ENCODE measurements around the gene TRIO. TPM values are rescaled to one million over a fixed set of nuclear protein-coding genes. Genes with fewer than 3 reads are reported as not detected.

TRIO gene
- polyA plus RNA-seq, 1 of the 3 experiments (the other 2 are of a cell fraction) = 229 TPM

GRCh38 chr5:14367364-14367763 is 224.2 kb downstream of the TRIO start:
- no peak for DNase-seq
- WGBS (ENCODE audit: low lambda C conversion rate) = 100% methylated on average over 3 of the region's 3 CpGs
- Histone ChIP-seq H3K9me3 (no peaks in the 10 kb centered on the region), H3K27ac (ENCODE audit: low read depth in 2 of 2, low read length in 1 of 2) (no peak overlapping the region), H2AFZ (ENCODE audit: low read depth) (no peak overlapping the region), H3K27me3 (ENCODE audit: insufficient read depth) (no peaks in the 10 kb centered on the region), H3K4me1 (ENCODE audit: control insufficient read depth in 1 of 2, insufficient read depth in 2 of 2, low read depth in 1 of 2, low read length in 1 of 2) (peaks cover 0 to 11% of the 10 kb centered on the region in 2 experiments; a peak in 2 of 4 replicates), H3K4me2 (no peak overlapping the region), H3K36me3 (replicated peaks in 1 of 2; ENCODE audit: control insufficient read depth in 1 of 2, insufficient read depth in 2 of 2, low read length in 1 of 2) (peaks cover 87 to 94% of the 10 kb centered on the region in 2 experiments), H4K20me1 (ENCODE audit: insufficient read depth) (peaks cover 20% of the 10 kb centered on the region), H3K9ac (no peak overlapping the region), H3K9me2 (no peaks in the 10 kb centered on the region), H3F3A (replicated peaks; ENCODE audit: insufficient read depth) (peaks cover 20% of the 10 kb centered on the region), H3K4me3 (ENCODE audit: low read depth in 2 of 2, low read length in 1 of 2) (no peak overlapping the region), H3K79me2 (ENCODE audit: insufficient read depth) (peaks cover 76% of the 10 kb centered on the region; the same call in 1 of the 2 replicates)
- TF ChIP-seq FOXJ3 (CRISPR knock-in tag; IDR thresholded peaks at IDR 0.05) (no peak), TCF12 (IDR thresholded peaks at IDR 0.05) (no peak), GABPA (IDR thresholded peaks at IDR 0.05; ENCODE audit: low read depth) (no peak)
- ChIA-PET CTCF (interaction anchor here (0.9 to 8.6 kb wide), 4 partner anchors 50 to 290 kb away, joined by 3 to 68 read pairs (median 4); no protein-coding TSS in a partner anchor), POLR2A (no interaction called here)

- H3F3A ChIP-seq (replicated peaks; ENCODE audit: insufficient read depth) = peaks cover 11% of the 10 kb centered on the region
- peaks cover 92 to 94% of the 10 kb centered on the region in 2 experiments for H3K36me3 ChIP-seq (replicated peaks in 1 of 2; ENCODE audit: control insufficient read depth in 1 of 2, insufficient read depth in 2 of 2, low read length in 1 of 2)
- H3K27me3 ChIP-seq (ENCODE audit: insufficient read depth) = no peaks in the 10 kb centered on the region
- ChIA-PET POLR2A (no interaction called here), CTCF (interaction anchor here (1.9 to 8.6 kb wide), 2 partner anchors 18 to 279 kb away, joined by 7 to 68 read pairs; no protein-coding TSS in a partner anchor)
- H3K9ac ChIP-seq = no peak overlapping the region
- H3K4me1 ChIP-seq (ENCODE audit: control insufficient read depth in 1 of 2, insufficient read depth in 2 of 2, low read depth in 1 of 2, low read length in 1 of 2) = peaks cover 0 to 8% of the 10 kb centered on the region in 2 experiments; a peak in 3 of 4 replicates
- H3K27ac ChIP-seq (ENCODE audit: low read depth in 2 of 2, low read length in 1 of 2) = no peak overlapping the region
- no peak overlapping the region for H3K4me2 ChIP-seq
- no peaks in the 10 kb centered on the region for H3K9me3 ChIP-seq
- H3K4me3 ChIP-seq (ENCODE audit: low read depth in 2 of 2, low read length in 1 of 2) = no peak overlapping the region
- H2AFZ ChIP-seq (ENCODE audit: low read depth) = no peak overlapping the region
- WGBS (ENCODE audit: low lambda C conversion rate) = 83% methylated on average over 6 of the region's 6 CpGs
- no peak for DNase-seq
- no peaks in the 10 kb centered on the region for H3K9me2 ChIP-seq
- peaks cover 2% of the 10 kb centered on the region; the same call in 1 of the 2 replicates for H4K20me1 ChIP-seq (ENCODE audit: insufficient read depth)
- H3K79me2 ChIP-seq (ENCODE audit: insufficient read depth) = peaks cover 69% of the 10 kb centered on the region; the same call in 1 of the 2 replicates
- TF ChIP-seq RCOR1 (IDR thresholded peaks at IDR 0.05; ENCODE audit: low read length) (no peak), EP300 (IDR thresholded peaks at IDR 0.05; ENCODE audit: borderline replicate concordance in 1 of 2, low read depth in 1 of 2, low read length in 1 of 2) (no peak), CTCF (IDR thresholded peaks at IDR 0.05) (no peak), ELF1 (IDR thresholded peaks at IDR 0.05) (no peak), MEF2A (IDR thresholded peaks at IDR 0.05; ENCODE audit: borderline replicate concordance, low read depth) (no peak), TCF12 (IDR thresholded peaks at IDR 0.05) (no peak), TEAD4 (IDR thresholded peaks at IDR 0.05; ENCODE audit: borderline replicate concordance, insufficient read depth) (no peak), MXI1 (IDR thresholded peaks at IDR 0.05; ENCODE audit: low read depth, low read length) (no peak), YY1 (IDR thresholded peaks at IDR 0.05; ENCODE audit: low read depth) (no peak), RFX5 (IDR thresholded peaks at IDR 0.05; ENCODE audit: low read length) (no peak)
Observed at GRCh38 chr5:14369780-14370179, 226.6 kb downstream of the TRIO start.
